ENCODE data around the gene AQP12A. TPM values are rescaled to one million over a fixed set of nuclear protein-coding genes. Genes with fewer than 3 reads are reported as not detected.

AQP12A gene
- total and polyA plus RNA-seq, 10 of the 15 experiments (the other 5 are each of a cell fraction or from before 2014, with no cell fraction given), result not detected

GRCh38 chr2:240642061-240642805 lies 49.4 kb upstream of the AQP12A start:
- Histone ChIP-seq H3K4me1 (ENCODE audit: control insufficient read depth, insufficient read depth, low read length) (no peaks in the 10 kb centered on the region), H3K27ac (ENCODE audit: control insufficient read depth, insufficient read depth) (no peak overlapping the region), H3K27me3 (replicated peaks in 1 of 2; ENCODE audit: control insufficient read depth in 2 of 2, insufficient read depth in 2 of 2, low read length in 1 of 2) (no peaks in the 10 kb centered on the region), H4K20me1 (ENCODE audit: control insufficient read depth, insufficient read depth) (no peaks in the 10 kb centered on the region), H3K79me2 (ENCODE audit: control insufficient read depth, insufficient read depth, low read length) (no peaks in the 10 kb centered on the region), H3K4me2 (ENCODE audit: control insufficient read depth, insufficient read depth) (no peak overlapping the region), H3K9me3 (replicated peaks; ENCODE audit: control insufficient read depth, insufficient read depth, low read length) (no peaks in the 10 kb centered on the region; the same call in 2 of the 3 replicates), H3K9ac (ENCODE audit: control insufficient read depth, insufficient read depth, low read length) (no peak overlapping the region), H3K36me3 (ENCODE audit: control insufficient read depth in 2 of 2, insufficient read depth in 2 of 2, low read length in 1 of 2) (no peaks in the 10 kb centered on the region), H3K4me3 (no peak overlapping the region), H2AFZ (ENCODE audit: control insufficient read depth, low read depth, low read length) (no peak overlapping the region)
- in situ Hi-C loops (cut with MboI) (no loop called here), intact Hi-C loops (cut with micrococcal nuclease; ENCODE audit: unreplicated experiment) (no loop called here)
- 81% methylated on average over 26 of the region's 36 CpGs for WGBS (ENCODE audit: insufficient coverage, insufficient replicate concordance, low lambda C conversion rate, missing lambda C conversion rate)
- ChIA-PET SMC1A (ENCODE audit: uncharacterized antibody, unreplicated experiment) (no interaction called here), RAD21 (ENCODE audit: unreplicated experiment) (no interaction called here), POLR2A (no interaction called here), CTCF (interaction anchor here (1.0 kb wide), 1 partner anchor 128 kb away, joined by 3 read pairs; no protein-coding TSS in a partner anchor)
- BruUV-seq (replicated peaks), result no TSS peak
- no peak for DNase-seq (ENCODE audit: low read depth, low spot score)
- FAIRE-seq, result no peak
- no peak for ATAC-seq
- no peak for TF ChIP-seq TAF1 (IDR thresholded peaks at IDR 0.05; ENCODE audit: borderline replicate concordance, low read depth, low read length)
- no peak for TF ChIP-seq YBX1 (IDR thresholded peaks at IDR 0.05)
- no peak for TF ChIP-seq ZNF207 (IDR thresholded peaks at IDR 0.05; ENCODE audit: borderline replicate concordance)

- in situ Hi-C loops (cut with MboI) (no loop called here), intact Hi-C loops (cut with micrococcal nuclease; ENCODE audit: unreplicated experiment) (no loop called here)
- Histone ChIP-seq H3K9ac (ENCODE audit: control insufficient read depth, insufficient read depth, low read length) (no peak overlapping the region), H3K4me3 (no peak overlapping the region), H3K4me2 (ENCODE audit: control insufficient read depth, insufficient read depth) (no peak overlapping the region), H3K27ac (ENCODE audit: control insufficient read depth, insufficient read depth) (no peak overlapping the region), H3K27me3 (replicated peaks in 1 of 2; ENCODE audit: control insufficient read depth in 2 of 2, insufficient read depth in 2 of 2, low read length in 1 of 2) (no peaks in the 10 kb centered on the region; a peak in 1 of 4 replicates), H3K79me2 (ENCODE audit: control insufficient read depth, insufficient read depth, low read length) (no peaks in the 10 kb centered on the region), H4K20me1 (ENCODE audit: control insufficient read depth, insufficient read depth) (no peaks in the 10 kb centered on the region), H3K9me3 (replicated peaks; ENCODE audit: control insufficient read depth, insufficient read depth, low read length) (no peaks in the 10 kb centered on the region; the same call in 2 of the 3 replicates), H2AFZ (ENCODE audit: control insufficient read depth, low read depth, low read length) (no peak overlapping the region), H3K36me3 (ENCODE audit: control insufficient read depth in 2 of 2, insufficient read depth in 2 of 2, low read length in 1 of 2) (no peaks in the 10 kb centered on the region), H3K4me1 (ENCODE audit: control insufficient read depth, insufficient read depth, low read length) (no peaks in the 10 kb centered on the region)
- SMC1A ChIA-PET (ENCODE audit: uncharacterized antibody, unreplicated experiment), result no interaction called here
- no peak for ATAC-seq
- POLR2A ChIA-PET, result no interaction called here
- no TSS peak for BruUV-seq (replicated peaks)
- CTCF ChIA-PET, result interaction anchor here (1.0 kb wide), 1 partner anchor 129 kb away, joined by 3 read pairs; no protein-coding TSS in a partner anchor
- no peak for DNase-seq (ENCODE audit: low read depth, low spot score)
- FAIRE-seq, result no peak
- RAD21 ChIA-PET (ENCODE audit: unreplicated experiment), result interaction anchor here (1.2 kb wide), 1 partner anchor 129 kb away, joined by 3 read pairs; no protein-coding TSS in a partner anchor
- WGBS (ENCODE audit: insufficient coverage, insufficient replicate concordance, low lambda C conversion rate, missing lambda C conversion rate), result 76% methylated on average over 11 of the region's 11 CpGs
- TF ChIP-seq POLR2AphosphoS5 (IDR thresholded peaks at IDR 0.05; ENCODE audit: low read length) (no peak), PRDM15 (CRISPR knock-in tag; IDR thresholded peaks at IDR 0.05) (no peak), EGR1 (IDR thresholded peaks at IDR 0.05; ENCODE audit: borderline replicate concordance in 1 of 2, low read depth in 2 of 2, low read length in 2 of 2) (no peak), JUNB (IDR thresholded peaks at IDR 0.05) (no peak), YY1 (IDR thresholded peaks at IDR 0.05; ENCODE audit: low read depth, low read length) (no peak), POU2F2 (IDR thresholded peaks at IDR 0.05; ENCODE audit: borderline replicate concordance, low read depth, low read length) (no peak), CBX3 (IDR thresholded peaks at IDR 0.05; ENCODE audit: borderline replicate concordance, low read depth) (no peak), MEF2A (IDR thresholded peaks at IDR 0.05; ENCODE audit: insufficient read depth, low read depth, low read length) (no peak), KAT2A (conservative IDR thresholded peaks at IDR 0.05; ENCODE audit: control insufficient read depth, low read depth, low read length) (no peak)
Measured at GRCh38 chr2:240642806-240643092, 48.9 kb upstream of the AQP12A start.
